H9 (cell line): Measurements from ENCODE around the gene VSTM2L. TPM values are rescaled to one million over a fixed set of nuclear protein-coding genes. Genes with fewer than 3 reads are reported as not detected.

Experiments used
- DNase-seq: peaks from one replicate; pipeline ENCODE4 v3.0.0-alpha.2; 2017
- H2AFZ ChIP-seq: one replicate; pipeline ENCODE4 v1.6.1; 2013; ENCODE audit warnings: mild to moderate bottlenecking, low read length, control low read depth, moderate library complexity
- H2AK5ac ChIP-seq: 2 replicates; pipeline ENCODE4 v1.6.1; 2013; ENCODE audit warnings: low read length, control low read depth, mixed read lengths; ENCODE audit not compliant: insufficient read length
- H2BK120ac ChIP-seq: one replicate; pipeline ENCODE4 v1.6.1; 2013; ENCODE audit warnings: low read depth, mild to moderate bottlenecking, low read length, control low read depth, inconsistent platforms; ENCODE audit not compliant: poor library complexity, severe bottlenecking
- H2BK12ac ChIP-seq: 2 replicates; pipeline ENCODE4 v1.6.1; 2013; ENCODE audit warnings: low read length, control low read depth, mixed read lengths, low read depth; ENCODE audit not compliant: insufficient read length
- H2BK15ac ChIP-seq: 2 replicates; pipeline ENCODE4 v1.6.1; 2013; ENCODE audit warnings: low read depth, low read length, control low read depth
- H2BK20ac ChIP-seq: one replicate; pipeline ENCODE4 v1.6.1; 2013; ENCODE audit warnings: low read depth, mild to moderate bottlenecking, low read length, control low read depth, inconsistent platforms; ENCODE audit not compliant: poor library complexity, severe bottlenecking
- H2BK5ac ChIP-seq: 2 replicates; pipeline ENCODE4 v1.6.1; 2013; ENCODE audit warnings: low read length, control low read depth, mixed read lengths; ENCODE audit not compliant: insufficient read length
- H3K14ac ChIP-seq: 2 replicates; pipeline ENCODE4 v1.6.1; 2013; ENCODE audit warnings: low read length, control low read depth; ENCODE audit not compliant: insufficient read depth
- H3K18ac ChIP-seq: 2 replicates; pipeline ENCODE4 v1.6.1; 2013; ENCODE audit warnings: low read depth, mild to moderate bottlenecking, mixed read lengths, low read length, control low read depth; ENCODE audit not compliant: insufficient read length
- H3K23ac ChIP-seq: 2 replicates; pipeline ENCODE4 v1.6.1; 2013; ENCODE audit warnings: low read length, control low read depth, mixed read lengths, low read depth; ENCODE audit not compliant: insufficient read length
- H3K23me2 ChIP-seq: 2 replicates; pipeline ENCODE4 v1.6.1; 2013; ENCODE audit warnings: low read depth, mild to moderate bottlenecking, mixed read lengths, low read length, control low read depth; ENCODE audit not compliant: insufficient read length, poor library complexity, severe bottlenecking
- H3K27ac ChIP-seq: 2 replicates; pipeline ENCODE4 v1.5.1; 2013; ENCODE audit warnings: low read length, control low read depth, mixed read lengths, low read depth; ENCODE audit not compliant: insufficient read length
- H3K27me3 ChIP-seq: 2 replicates; pipeline ENCODE4 v1.6.1; 2013; ENCODE audit warnings: low read length, control low read depth, inconsistent platforms; ENCODE audit not compliant: insufficient read depth
- H3K4ac ChIP-seq: 2 replicates; pipeline ENCODE4 v1.6.1; 2013; ENCODE audit warnings: low read depth, mild to moderate bottlenecking, control low read depth, inconsistent platforms, low read length, moderate library complexity
- H3K4me1 ChIP-seq: 2 replicates; pipeline ENCODE4 v1.6.1; 2013; ENCODE audit warnings: low read length, control low read depth, inconsistent platforms; ENCODE audit not compliant: insufficient read depth
- H3K4me2 ChIP-seq: 2 replicates; pipeline ENCODE4 v1.6.1; 2013; ENCODE audit warnings: low read length, control low read depth, mixed read lengths; ENCODE audit not compliant: insufficient read length, insufficient read depth
- H3K56ac ChIP-seq: 2 replicates; pipeline ENCODE4 v1.6.1; 2013; ENCODE audit warnings: low read depth, mild to moderate bottlenecking, mixed read lengths, low read length, control low read depth; ENCODE audit not compliant: insufficient read length
- H3K79me1 ChIP-seq: 2 replicates; pipeline ENCODE4 v1.6.1; 2013; ENCODE audit warnings: low read depth, mild to moderate bottlenecking, moderate library complexity, low read length, control low read depth, inconsistent platforms; ENCODE audit not compliant: insufficient read depth, poor library complexity, severe bottlenecking
- H3K79me2 ChIP-seq: 2 replicates; pipeline ENCODE4 v1.6.1; 2013; ENCODE audit warnings: low read length, control low read depth, inconsistent platforms; ENCODE audit not compliant: insufficient read depth
- H3K9ac ChIP-seq: 2 replicates; pipeline ENCODE4 v1.6.1; 2013; ENCODE audit warnings: low read length, control low read depth, mixed read lengths; ENCODE audit not compliant: insufficient read length; ENCODE audit errors: extremely low read depth
- H3K9me3 ChIP-seq: one replicate; pipeline ENCODE4 v1.6.1; 2013; ENCODE audit warnings: low read depth, low read length, inconsistent platforms; ENCODE audit not compliant: control insufficient read depth
- H3T11ph ChIP-seq: one replicate; pipeline ENCODE4 v1.6.1; 2013; ENCODE audit warnings: mild to moderate bottlenecking, low read length, control low read depth, inconsistent platforms
- H4K20me1 ChIP-seq: one replicate; pipeline ENCODE4 v1.6.1; 2013; ENCODE audit not compliant: control insufficient read depth, insufficient read length, insufficient read depth
- H4K5ac ChIP-seq: 2 replicates; pipeline ENCODE4 v1.6.1; 2013; ENCODE audit warnings: low read depth, mild to moderate bottlenecking, mixed read lengths, low read length, control low read depth; ENCODE audit not compliant: insufficient read length
- H4K8ac ChIP-seq: replicated peaks from 2 replicates; pipeline ENCODE4 v1.6.1; 2013; ENCODE audit warnings: low read length, control low read depth, mixed read lengths, low read depth; ENCODE audit not compliant: insufficient read length
- H4K91ac ChIP-seq: 2 replicates; pipeline ENCODE4 v1.6.1; 2013; ENCODE audit warnings: low read depth, mild to moderate bottlenecking, moderate library complexity, mixed read lengths, low read length, control low read depth; ENCODE audit not compliant: insufficient read length
- H3K27ac Mint-ChIP-seq, 3 experiments: 2 replicates in 2 of 3; 3 replicates in 1 of 3; pipeline ENCODE4 v1.8.0; 2020 to 2021; ENCODE audit warnings: mixed read lengths in 3 of 3, mild to moderate bottlenecking in 1 of 3, moderate library complexity in 1 of 3
- H3K27me3 Mint-ChIP-seq: 2 replicates; pipeline ENCODE4 v1.8.0; 2021; ENCODE audit warnings: low read depth, mild to moderate bottlenecking, moderate library complexity, mixed read lengths
- H3K36me3 Mint-ChIP-seq, 3 experiments: 2 replicates in 2 of 3; 3 replicates in 1 of 3; pipeline ENCODE4 v1.8.0; 2020 to 2021; ENCODE audit warnings: low read depth in 3 of 3, mixed read lengths in 3 of 3; ENCODE audit not compliant: insufficient read depth in 1 of 3
- H3K4me1 Mint-ChIP-seq, 2 experiments: 2 replicates each; pipeline ENCODE4 v1.8.0; 2020; ENCODE audit warnings: mixed read lengths in 2 of 2
- H3K4me3 Mint-ChIP-seq, 2 experiments: 2 replicates in 1 of 2; 3 replicates in 1 of 2; pipeline ENCODE4 v1.8.0; 2020 to 2021; ENCODE audit warnings: mild to moderate bottlenecking in 2 of 2, mixed read lengths in 2 of 2, moderate library complexity in 1 of 2
- H3K9me3 Mint-ChIP-seq, 2 experiments: 2 replicates in 1 of 2; 3 replicates in 1 of 2; pipeline ENCODE4 v1.8.0; 2020; ENCODE audit warnings: mild to moderate bottlenecking in 2 of 2, mixed read lengths in 2 of 2, moderate library complexity in 1 of 2
- CTCF ChIP-seq: fragments of 200-600 bp; sonication (generic); conservative IDR thresholded peaks from 3 replicates; pipeline ENCODE4 v1.8.0; 2021; ENCODE audit warnings: antibody characterized with exemption, mild to moderate bottlenecking
- WGBS: extraction: QIAGEN DNeasy Blood & Tissue Kit; methylation state at CpG from one replicate; pipeline ENCODE4 v1.1.7; 2013; ENCODE audit warnings: missing lambda C conversion rate, low lambda C conversion rate, mixed read lengths; ENCODE audit not compliant: insufficient read length; ENCODE audit errors: extremely low coverage; 5-methylcytosine and 5-hydroxymethylcytosine counted together
- total RNA-seq: library from RNA; stranded (reverse); gene quantifications from 2 replicates; pipeline ENCODE4 v1.2.1, GENCODE V29; 2021

The VSTM2L gene
- total RNA-seq, 1 experiment from 2014 or later, result 2.1 TPM

GRCh38 chr20:37932919-37933318 lies 30.0 kb downstream of the VSTM2L start:
- Histone ChIP-seq H2BK20ac (no peak overlapping the region), H3K23me2 (no peaks in the 10 kb centered on the region), H2BK12ac (no peak overlapping the region), H3K14ac (no peak overlapping the region), H4K20me1 (no peaks in the 10 kb centered on the region), H3K79me2 (no peaks in the 10 kb centered on the region), H2BK15ac (no peak overlapping the region), H3K27me3 (no peaks in the 10 kb centered on the region), H4K91ac (no peak overlapping the region), H3K56ac (no peak overlapping the region), H3K4me2 (no peak overlapping the region), H3T11ph (no peak overlapping the region), H4K8ac (no peak overlapping the region), H2AFZ (no peak overlapping the region), H3K4me1 (peaks cover 2% of the 10 kb centered on the region; the same call in 1 of the 2 replicates), H3K4ac (no peak overlapping the region), H3K23ac (no peak overlapping the region), H3K27ac (no peak overlapping the region), H3K9ac (no peak overlapping the region), H3K79me1 (no peaks in the 10 kb centered on the region), H4K5ac (no peak overlapping the region), H2BK120ac (no peak overlapping the region), H3K9me3 (no peaks in the 10 kb centered on the region), H3K18ac (no peak overlapping the region), H2AK5ac (no peak overlapping the region), H2BK5ac (no peak overlapping the region)
- WGBS, result no CpG with 5 or more reads among the region's 4 CpGs
- no peaks in the 10 kb centered on the region for H3K9me3 Mint-ChIP-seq
- peaks cover 4% of the 10 kb centered on the region for H3K27me3 Mint-ChIP-seq
- no peak overlapping the region for H3K4me3 Mint-ChIP-seq
- H3K27ac Mint-ChIP-seq, result no peak overlapping the region
- no peaks in the 10 kb centered on the region for H3K36me3 Mint-ChIP-seq
- no peak for DNase-seq
- TF ChIP-seq CTCF, result no peak
- peaks cover 19 to 57% of the 10 kb centered on the region in 2 experiments for H3K4me1 Mint-ChIP-seq
